Measurements from ENCODE around the gene PRLH.

Gene PRLH

GRCh38 chr2:237546040-237546875 lies 20.1 kb upstream of the PRLH start:
- H3K4me1 ChIP-seq (ENCODE audit: control insufficient read depth, insufficient read depth, low read length) = no peaks in the 10 kb centered on the region
- H3K9me3 ChIP-seq (ENCODE audit: control insufficient read depth, insufficient read depth, low read depth, low read length) = no peaks in the 10 kb centered on the region
- H3K27ac ChIP-seq (ENCODE audit: extremely low read depth, low read depth, low read length) = no peak overlapping the region
- CTCF ChIA-PET = interaction anchor here (1.5 to 1.8 kb wide), 2 partner anchors 26 to 33 kb away, joined by 8 to 9 read pairs; no protein-coding TSS in a partner anchor
- TF ChIP-seq ZNF10 (tag by site-specific recombination; IDR thresholded peaks at IDR 0.05) (no peak), ZFP37 (tag by site-specific recombination; IDR thresholded peaks at IDR 0.05) (no peak)
- H3K4me3 ChIP-seq (ENCODE audit: low read depth, low read length) = no peak overlapping the region
- no peaks in the 10 kb centered on the region for H3K36me3 ChIP-seq (ENCODE audit: control insufficient read depth in 2 of 2, insufficient read depth in 1 of 2, low read length in 2 of 2)
- POLR2A ChIA-PET = no interaction called here

GRCh38 chr2:237546876-237547395 lies 19.4 kb upstream of the PRLH start:
- no peaks in the 10 kb centered on the region for H3K36me3 ChIP-seq (ENCODE audit: control insufficient read depth in 2 of 2, insufficient read depth in 1 of 2, low read length in 2 of 2)
- CTCF ChIA-PET = interaction anchor here (1.8 kb wide), 1 partner anchor 34 kb away, joined by 8 read pairs; no protein-coding TSS in a partner anchor

GRCh38 chr2:237547841-237548416 lies 18.4 kb upstream of the PRLH start:
- H3K4me1 ChIP-seq (ENCODE audit: control insufficient read depth, insufficient read depth, low read length) = no peaks in the 10 kb centered on the region
- H3K9me3 ChIP-seq (ENCODE audit: control insufficient read depth, insufficient read depth, low read depth, low read length) = no peaks in the 10 kb centered on the region
- H3K4me3 ChIP-seq (ENCODE audit: low read depth, low read length) = no peak overlapping the region
- POLR2A ChIA-PET = no interaction called here
- no peak overlapping the region for H3K27ac ChIP-seq (ENCODE audit: extremely low read depth, low read depth, low read length)
- H3K36me3 ChIP-seq (ENCODE audit: control insufficient read depth in 2 of 2, insufficient read depth in 1 of 2, low read length in 2 of 2) = no peaks in the 10 kb centered on the region
- no peak for TF ChIP-seq ZNF121 (tag by site-specific recombination; IDR thresholded peaks at IDR 0.05)
- no peak for TF ChIP-seq ZNF133 (tag by site-specific recombination; IDR thresholded peaks at IDR 0.05)
- TF ChIP-seq ZNF184 (tag by site-specific recombination; IDR thresholded peaks at IDR 0.05) = no peak
- TF ChIP-seq REST (tag by site-specific recombination; IDR thresholded peaks at IDR 0.05) = peak; percentile 85
- no peak for TF ChIP-seq FEZF1 (tag by site-specific recombination; IDR thresholded peaks at IDR 0.05)
- TF ChIP-seq TRIM28 (IDR thresholded peaks at IDR 0.05; ENCODE audit: borderline replicate concordance, low read length) = no peak
- no peak for TF ChIP-seq ZNF280C (tag by site-specific recombination; IDR thresholded peaks at IDR 0.05)
- no peak for TF ChIP-seq ZNF335 (tag by site-specific recombination; conservative IDR thresholded peaks at IDR 0.05)
- peak; percentile 13; the same call in 1 of the 2 replicates for TF ChIP-seq ZFHX2 (tag by site-specific recombination; conservative IDR thresholded peaks at IDR 0.05)
- TF ChIP-seq ZIC2 (tag by site-specific recombination; IDR thresholded peaks at IDR 0.05) = peak; percentile 19; the same call in 1 of the 2 replicates
- CTCF ChIA-PET = interaction anchor here (1.9 kb wide), 1 partner anchor 9 kb away, joined by 4 read pairs; no protein-coding TSS in a partner anchor

More at GRCh38 chr2:237546876-237547395, 19.4 kb upstream of the PRLH start:
- Histone ChIP-seq H3K9me3 (ENCODE audit: control insufficient read depth, insufficient read depth, low read depth, low read length) (no peaks in the 10 kb centered on the region), H3K27ac (ENCODE audit: extremely low read depth, low read depth, low read length) (no peak overlapping the region), H3K4me3 (ENCODE audit: low read depth, low read length) (no peak overlapping the region), H3K4me1 (ENCODE audit: control insufficient read depth, insufficient read depth, low read length) (no peaks in the 10 kb centered on the region)
- TF ChIP-seq ZFHX2 (tag by site-specific recombination; conservative IDR thresholded peaks at IDR 0.05) = peak; percentile 28; the same call in 1 of the 2 replicates
- no peak for TF ChIP-seq ZNF76 (tag by site-specific recombination; IDR thresholded peaks at IDR 0.05; ENCODE audit: borderline replicate concordance, low read depth)
- TF ChIP-seq EGR2 (tag by site-specific recombination; IDR thresholded peaks at IDR 0.05; ENCODE audit: low read depth) = peak; percentile 29; the same call in 1 of the 2 replicates
- no peak for TF ChIP-seq ZFP41 (tag by site-specific recombination; IDR thresholded peaks at IDR 0.05; ENCODE audit: borderline replicate concordance)
- no peak for TF ChIP-seq KLF9 (tag by site-specific recombination; IDR thresholded peaks at IDR 0.05; ENCODE audit: low read depth)
- no peak for TF ChIP-seq ZNF174 (tag by site-specific recombination; IDR thresholded peaks at IDR 0.05)
- no peak for TF ChIP-seq PRDM1 (tag by site-specific recombination; IDR thresholded peaks at IDR 0.05)
- POLR2A ChIA-PET = no interaction called here

Measured in HEK293 (cell line).